GM12878 (cell line): ENCODE results near the gene PTPRC.

ENCODE experiments used
- CBX5 ChIP-seq: sonication (generic); IDR thresholded peaks from 2 replicates; pipeline ENCODE4 v1.6.1; 2016; ENCODE audit warnings: low read depth, moderate library complexity, mild to moderate bottlenecking, inconsistent platforms
- E4F1 ChIP-seq: fragments of 450-650 bp; IDR thresholded peaks from 2 replicates; pipeline ENCODE4 v1.6.1; 2018; ENCODE audit warnings: borderline replicate concordance, mild to moderate bottlenecking; ENCODE audit not compliant: partially characterized antibody
- EP300 ChIP-seq, 2 experiments: fragments of 150-350 bp in 1 of 2; IDR thresholded peaks; 2 replicates each; pipeline ENCODE4 v1.6.1; 2011 to 2012; ENCODE audit warnings: low read depth in 2 of 2, low read length in 2 of 2, borderline replicate concordance in 1 of 2, improper control_type of control experiment in 1 of 2, inconsistent platforms in 1 of 2; ENCODE audit not compliant: control insufficient read depth in 1 of 2
- ETV6 ChIP-seq, 2 experiments: fragments of 450-650 bp in 1 of 2; IDR thresholded peaks in 1 of 2; conservative IDR thresholded peaks in 1 of 2; 2 replicates each; pipeline ENCODE4 v1.6.1; 2014; ENCODE audit warnings: antibody characterized with exemption in 1 of 2, borderline replicate concordance in 1 of 2, low read depth in 1 of 2, mild to moderate bottlenecking in 1 of 2, moderate library complexity in 1 of 2
- EZH2 ChIP-seq: IDR thresholded peaks from 2 replicates; pipeline ENCODE4 v1.6.1; 2012; ENCODE audit warnings: low read depth, mild to moderate bottlenecking, control low read depth, inconsistent platforms, low read length, borderline replicate concordance; ENCODE audit not compliant: control insufficient read depth
- TCF7 ChIP-seq: IDR thresholded peaks from 2 replicates; pipeline ENCODE4 v1.6.1; 2014; ENCODE audit warnings: antibody characterized with exemption, borderline replicate concordance
- TF ChIP-seq, protein P1 (sequence below): fragments of 150-350 bp; IDR thresholded peaks from 2 replicates; pipeline ENCODE4 v1.6.1; 2016; ENCODE audit warnings: low read depth, low read length

GRCh38 chr1:198637916-198638437 lies 863 bp upstream of the PTPRC start:
- TF ChIP-seq E4F1 (no peak), EP300 (IDR thresholded peaks at IDR 0.05; ENCODE audit: borderline replicate concordance in 1 of 2, control insufficient read depth in 1 of 2, low read depth in 2 of 2, low read length in 2 of 2) (no peak), CBX5 (no peak), EZH2 (no peak), TCF7 (no peak), ETV6 (conservative IDR thresholded peaks at IDR 0.05 in 1 of 2, IDR thresholded peaks at IDR 0.05 in 1 of 2; ENCODE audit: borderline replicate concordance in 1 of 2, low read depth in 1 of 2) (no peak)
- TF ChIP-seq, protein P1, sequence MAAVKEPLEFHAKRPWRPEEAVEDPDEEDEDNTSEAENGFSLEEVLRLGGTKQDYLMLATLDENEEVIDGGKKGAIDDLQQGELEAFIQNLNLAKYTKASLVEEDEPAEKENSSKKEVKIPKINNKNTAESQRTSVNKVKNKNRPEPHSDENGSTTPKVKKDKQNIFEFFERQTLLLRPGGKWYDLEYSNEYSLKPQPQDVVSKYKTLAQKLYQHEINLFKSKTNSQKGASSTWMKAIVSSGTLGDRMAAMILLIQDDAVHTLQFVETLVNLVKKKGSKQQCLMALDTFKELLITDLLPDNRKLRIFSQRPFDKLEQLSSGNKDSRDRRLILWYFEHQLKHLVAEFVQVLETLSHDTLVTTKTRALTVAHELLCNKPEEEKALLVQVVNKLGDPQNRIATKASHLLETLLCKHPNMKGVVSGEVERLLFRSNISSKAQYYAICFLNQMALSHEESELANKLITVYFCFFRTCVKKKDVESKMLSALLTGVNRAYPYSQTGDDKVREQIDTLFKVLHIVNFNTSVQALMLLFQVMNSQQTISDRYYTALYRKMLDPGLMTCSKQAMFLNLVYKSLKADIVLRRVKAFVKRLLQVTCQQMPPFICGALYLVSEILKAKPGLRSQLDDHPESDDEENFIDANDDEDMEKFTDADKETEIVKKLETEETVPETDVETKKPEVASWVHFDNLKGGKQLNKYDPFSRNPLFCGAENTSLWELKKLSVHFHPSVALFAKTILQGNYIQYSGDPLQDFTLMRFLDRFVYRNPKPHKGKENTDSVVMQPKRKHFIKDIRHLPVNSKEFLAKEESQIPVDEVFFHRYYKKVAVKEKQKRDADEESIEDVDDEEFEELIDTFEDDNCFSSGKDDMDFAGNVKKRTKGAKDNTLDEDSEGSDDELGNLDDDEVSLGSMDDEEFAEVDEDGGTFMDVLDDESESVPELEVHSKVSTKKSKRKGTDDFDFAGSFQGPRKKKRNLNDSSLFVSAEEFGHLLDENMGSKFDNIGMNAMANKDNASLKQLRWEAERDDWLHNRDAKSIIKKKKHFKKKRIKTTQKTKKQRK: no peak
